GM12801 (cell line): ENCODE data around the gene ELOVL5.

Source experiments
- CTCF ChIP-seq: IDR thresholded peaks from one replicate; pipeline ENCODE4 v1.5.1; 2011; ENCODE audit warnings: control low read depth; ENCODE audit not compliant: insufficient read length; ENCODE audit errors: extremely low read depth

ELOVL5 gene

GRCh38 chr6:53315086-53315724 is 33.5 kb downstream of the ELOVL5 start:
- no peak for TF ChIP-seq CTCF

- no peak for TF ChIP-seq CTCF
These were observed 34.9 kb downstream of the ELOVL5 start for GRCh38 chr6:53313784-53314400.

DNA sequence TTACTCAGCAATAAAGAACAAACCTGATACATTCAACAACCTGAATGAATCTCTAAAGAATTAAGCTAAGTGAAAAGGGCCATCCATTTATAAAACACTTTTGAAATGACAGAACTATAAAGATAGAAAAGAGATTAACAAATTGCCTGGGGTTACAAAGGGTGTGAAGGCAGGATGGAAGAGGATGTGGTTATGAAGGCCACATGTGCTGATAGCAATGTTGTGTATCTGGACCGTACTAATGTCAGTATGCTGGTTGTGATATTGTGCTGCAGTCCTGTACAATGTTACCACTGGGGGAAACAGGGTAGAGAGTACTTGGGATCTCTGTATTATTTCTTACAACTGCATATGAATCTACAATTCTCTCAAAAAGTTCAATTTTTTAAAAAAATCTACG is 36.4 kb downstream of the ELOVL5 start:
- no peak for TF ChIP-seq CTCF

DNA sequence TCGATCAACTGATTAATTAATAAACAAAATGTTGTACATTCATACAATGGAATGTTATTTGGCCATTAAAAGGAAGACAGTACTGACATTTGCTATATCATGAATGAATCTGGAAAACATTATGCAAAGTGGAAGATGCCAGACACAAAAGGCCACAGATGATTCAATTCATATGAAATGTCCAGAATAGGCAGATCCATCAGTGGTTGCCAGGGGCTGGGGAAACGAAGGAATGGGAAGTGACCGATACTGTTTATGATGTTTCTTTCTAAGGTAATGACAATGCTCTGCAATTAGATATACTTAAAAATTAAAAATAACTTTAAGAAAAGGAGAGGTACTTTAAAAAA is 37.2 kb downstream of the ELOVL5 start:
- TF ChIP-seq CTCF: no peak

GRCh38 chr6:53310771-53311585 is 37.8 kb downstream of the ELOVL5 start:
- no peak for TF ChIP-seq CTCF

- no peak for TF ChIP-seq CTCF
These were observed 38.8 kb downstream of the ELOVL5 start for GRCh38 chr6:53309901-53310300.

DNA sequence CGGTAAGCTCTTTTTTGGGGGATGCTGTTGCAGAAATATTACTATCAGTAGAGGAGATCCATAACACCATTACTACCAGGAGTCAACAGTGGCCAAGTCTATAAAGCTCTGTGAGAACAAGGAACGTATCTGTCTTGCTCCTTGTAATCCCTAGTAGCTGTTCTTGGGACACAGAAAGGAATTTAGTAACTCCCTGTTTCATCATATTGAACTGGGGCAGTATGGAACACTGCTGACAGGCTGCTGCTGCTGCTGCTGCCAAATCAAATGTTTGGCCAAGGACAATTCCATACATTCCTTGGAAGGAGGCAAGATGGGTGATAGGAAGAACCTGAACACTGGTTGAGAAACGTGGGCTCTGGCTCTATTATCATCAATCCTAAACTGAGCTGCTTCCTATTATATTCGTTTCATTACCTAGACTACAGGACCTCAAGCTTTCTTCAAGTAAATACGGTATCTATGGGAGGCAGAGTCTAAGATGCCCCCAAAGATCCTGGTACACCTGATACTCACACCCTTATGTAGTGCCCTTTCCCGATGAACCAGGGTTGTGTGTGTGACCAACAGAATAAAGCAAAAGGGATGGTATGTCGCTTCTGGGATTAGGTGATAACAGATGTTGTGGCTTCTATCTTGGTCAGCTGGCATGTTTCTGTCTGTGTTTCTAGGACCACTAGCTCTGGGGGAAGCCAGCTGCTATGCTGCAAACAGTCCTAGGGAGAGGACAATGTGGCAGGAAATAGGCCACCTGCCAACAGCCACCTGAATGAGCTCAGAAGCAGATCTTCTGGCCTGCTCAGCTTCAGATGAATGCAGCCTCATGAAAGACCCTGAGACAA is 39.5 kb downstream of the ELOVL5 start:
- no peak for TF ChIP-seq CTCF
